SU-DHL-6 (cell line): ENCODE data around the gene INPPL1.

Experiments used
- CTCF ChIP-seq: fragments of 200-600 bp; sonication (generic); IDR thresholded peaks from one replicate; pipeline ENCODE4 v1.5.1; 2017; ENCODE audit warnings: antibody characterized with exemption, mild to moderate bottlenecking, low read length, moderate library complexity; ENCODE audit not compliant: insufficient read depth, poor library complexity, severe bottlenecking
- EZH2phosphoT487 ChIP-seq: fragments of 200-600 bp; sonication (generic), shearing (Covaris generic); conservative IDR thresholded peaks from 2 replicates; pipeline ENCODE4 v1.6.1; 2018; ENCODE audit warnings: mild to moderate bottlenecking, antibody characterized with exemption, low read length, moderate library complexity, mixed read lengths

DNA sequence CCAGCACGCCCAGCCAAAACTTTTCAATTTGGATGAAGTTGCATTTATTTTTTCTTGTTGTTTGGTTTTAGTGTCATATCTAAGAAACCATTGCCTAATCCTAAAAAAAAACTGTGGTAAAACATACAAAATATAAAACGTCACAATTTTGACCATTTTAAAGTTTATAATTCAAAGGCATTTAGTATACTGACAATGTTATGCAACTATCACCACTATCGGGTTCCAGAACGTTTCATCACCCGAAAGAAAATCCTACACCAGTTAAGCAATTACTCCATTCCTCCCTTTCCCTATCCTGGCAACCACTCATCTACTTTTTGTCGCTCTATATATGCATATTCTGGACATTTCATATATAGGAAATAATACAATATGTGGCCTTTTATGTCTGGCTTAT is 49.9 kb downstream of the INPPL1 start:
- TF ChIP-seq CTCF = no peak
- no peak for TF ChIP-seq EZH2phosphoT487
